Posterior cingulate gyrus (tissue), 11 donors: ENCODE results near the gene UBAC1.
A peak's percentile ranks its signal among the peaks of the same experiment; 100 is the strongest.
"Not testable (repeated sequence)": the region's sequence is repeated elsewhere in the genome, so short reads cannot be mapped to it uniquely, and the experiment has no call there.

Experiments used
- DNase-seq, 10 donors: peaks; one replicate each; pipeline versions ENCODE4 v3.0.0 to v3.0.0-alpha.2; 2020 to 2021; ENCODE audit warnings: mixed read lengths in 3 of 10
- intact Hi-C: fragments of 100-400 bp; cut with DNase I; formaldehyde crosslinking; loops from one replicate; pipeline ENCODE4 v1.15.1; 2023

Gene UBAC1

GRCh38 chr9:135946392-135946994 is 14.7 kb downstream of the UBAC1 start:
- no peak for DNase-seq
- intact Hi-C loops, result no loop called here

- no peak for DNase-seq
- intact Hi-C loops, result no loop called here
Observed at GRCh38 chr9:135945969-135946368, 15.2 kb downstream of the UBAC1 start.

GRCh38 chr9:135944444-135945252 is 16.5 kb downstream of the UBAC1 start:
- intact Hi-C loops, result no loop called here
- DNase-seq, result no peak

- DNase-seq, intact Hi-C loops: not testable (repeated sequence)
Observed at GRCh38 chr9:135943604-135944003, 17.6 kb downstream of the UBAC1 start.

GRCh38 chr9:135941288-135941995 is 19.7 kb downstream of the UBAC1 start:
- intact Hi-C loops, result no loop called here
- no peak for DNase-seq

- peak in 2 of 10 donors; percentile 21 to 55 for DNase-seq
- intact Hi-C loops, result no loop called here
Observed at GRCh38 chr9:135939351-135940265, 21.6 kb downstream of the UBAC1 start.

- intact Hi-C loops, result no loop called here
- peak in 2 of 10 donors; percentile 62 to 66 for DNase-seq
Observed at GRCh38 chr9:135937521-135938489, 23.4 kb downstream of the UBAC1 start.

GRCh38 chr9:135933114-135933513 is 28.1 kb downstream of the UBAC1 start:
- peak in 3 of 10 donors; percentile 9 to 58 (median 50) for DNase-seq

GRCh38 chr9:135932656-135933055 is 28.5 kb downstream of the UBAC1 start:
- intact Hi-C loops, result no loop called here
- peak in 3 of 10 donors; percentile 64 to 74 (median 67) for DNase-seq

More at GRCh38 chr9:135933114-135933513, 28.1 kb downstream of the UBAC1 start:
- intact Hi-C loops, result no loop called here

GRCh38 chr9:135931349-135931820 is 29.8 kb downstream of the UBAC1 start:
- intact Hi-C loops, result no loop called here
- DNase-seq, result peak in 4 of 10 donors; percentile 10 to 78 (median 62)

GRCh38 chr9:135930446-135931345 is 30.5 kb downstream of the UBAC1 start:
- DNase-seq, result peak in 4 of 10 donors; percentile 6 to 68 (median 50)
- intact Hi-C loops, result no loop called here

GRCh38 chr9:135929656-135930445 is 31.3 kb downstream of the UBAC1 start:
- peak in 4 of 10 donors; percentile 8 to 72 (median 49) for DNase-seq
- intact Hi-C loops, result no loop called here

GRCh38 chr9:135928731-135929655 is 32.2 kb downstream of the UBAC1 start:
- peak in 3 of 10 donors; percentile 41 to 82 (median 62) for DNase-seq
- intact Hi-C loops, result no loop called here

GRCh38 chr9:135928074-135928730 is 33.0 kb downstream of the UBAC1 start:
- intact Hi-C loops, result no loop called here
- peak in 3 of 10 donors; percentile 55 to 60 (median 59) for DNase-seq
